ENCODE measurements around the gene CSAG1.
"Not testable (repeated sequence)": the region's sequence is repeated elsewhere in the genome, so short reads cannot be mapped to it uniquely, and the experiment has no call there.

CSAG1 gene

GRCh38 chrX:152733261-152733975 lies at the start of gene CSAG1, which contains the start of gene MAGEA12:
Gene CSAG1 (minus strand): TSS chrX:152733721. CDS start chrX:152732460, 1,261 bp downstream.
Gene MAGEA12 (plus strand): TSS chrX:152733757. CDS start chrX:152736162, 2,405 bp downstream.
- no peak for DNase-seq

GRCh38 chrX:152769549-152770289 lies 36.2 kb upstream of the CSAG1 start, which contains the start of gene MAGEA6:
Gene MAGEA6 (minus strand): TSS chrX:152769689. CDS start chrX:152767650, 2,039 bp downstream.
- not testable (repeated sequence) for DNase-seq

GRCh38 chrX:152766562-152766961 lies 33.0 kb upstream of the CSAG1 start:
- not testable (repeated sequence) for DNase-seq

GRCh38 chrX:152761582-152761981 lies 28.1 kb upstream of the CSAG1 start:
- not testable (repeated sequence) for DNase-seq

GRCh38 chrX:152759544-152759943 lies 26.0 kb upstream of the CSAG1 start:
- DNase-seq, result not testable (repeated sequence)

- DNase-seq, result not testable (repeated sequence)
These were observed 25.4 kb upstream of the CSAG1 start, which contains the start of gene CSAG3 for GRCh38 chrX:152758918-152759317. Gene CSAG3 (plus strand): TSS chrX:152759218.

GRCh38 chrX:152754871-152755270 lies 21.4 kb upstream of the CSAG1 start:
- not testable (repeated sequence) for DNase-seq

GRCh38 chrX:152753686-152754650 lies 20.4 kb upstream of the CSAG1 start, which contains the start of gene MAGEA2:
Gene MAGEA2 (minus strand): TSS chrX:152753842. CDS start chrX:152751363, 2,479 bp downstream.
- not testable (repeated sequence) for DNase-seq

- no peak for DNase-seq
These were observed 5.0 kb upstream of the CSAG1 start for GRCh38 chrX:152738560-152738959.

- not testable (repeated sequence) for DNase-seq
These were observed 3.0 kb upstream of the CSAG1 start for GRCh38 chrX:152736528-152736927.

- DNase-seq, result no peak
These were observed 2.5 kb upstream of the CSAG1 start for GRCh38 chrX:152735860-152736511.

GRCh38 chrX:152735101-152735500 lies 1.6 kb upstream of the CSAG1 start:
- DNase-seq, result no peak

- DNase-seq, result not testable (repeated sequence)
These were observed 780 bp upstream of the CSAG1 start for GRCh38 chrX:152734143-152734858.

GRCh38 chrX:152725409-152725808 lies 8.1 kb downstream of the CSAG1 start:
- no peak for DNase-seq

- DNase-seq, result not testable (repeated sequence)
These were observed 19.4 kb downstream of the CSAG1 start, which contains the start of gene MAGEA2B for GRCh38 chrX:152713815-152714787. Gene MAGEA2B (plus strand): TSS chrX:152714628. CDS start chrX:152717107, 2,479 bp downstream.

- not testable (repeated sequence) for DNase-seq
These were observed 20.3 kb downstream of the CSAG1 start for GRCh38 chrX:152713195-152713594.

GRCh38 chrX:152709173-152709572 lies 24.3 kb downstream of the CSAG1 start, which contains the start of gene CSAG2:
Gene CSAG2 (minus strand): TSS chrX:152709273. CDS start chrX:152709112, 161 bp downstream.
- DNase-seq, result not testable (repeated sequence)

- DNase-seq, result not testable (repeated sequence)
These were observed 27.0 kb downstream of the CSAG1 start for GRCh38 chrX:152706500-152706899.

- not testable (repeated sequence) for DNase-seq
These were observed 33.1 kb downstream of the CSAG1 start for GRCh38 chrX:152700390-152700789.
